Glutamatergic neuron (in vitro differentiated cells): Measurements from ENCODE around the gene VIP. TPM values are rescaled to one million over a fixed set of nuclear protein-coding genes. Genes with fewer than 3 reads are reported as not detected.

Experiments
- DNase-seq: peaks from one replicate; pipeline ENCODE4 v3.0.0; 2022
- H3K27ac Mint-ChIP-seq: one replicate; pipeline ENCODE4 v1.8.0; 2020; ENCODE audit warnings: mild to moderate bottlenecking, mixed read lengths, inconsistent platforms; ENCODE audit not compliant: unreplicated experiment
- H3K27me3 Mint-ChIP-seq: one replicate; pipeline ENCODE4 v1.8.0; 2020; ENCODE audit warnings: mild to moderate bottlenecking, moderate library complexity, mixed read lengths, inconsistent platforms; ENCODE audit not compliant: unreplicated experiment
- H3K36me3 Mint-ChIP-seq: one replicate; pipeline ENCODE4 v1.8.0; 2020; ENCODE audit warnings: mild to moderate bottlenecking, mixed read lengths, inconsistent platforms; ENCODE audit not compliant: unreplicated experiment
- H3K4me1 Mint-ChIP-seq: one replicate; pipeline ENCODE4 v1.8.0; 2020; ENCODE audit warnings: mild to moderate bottlenecking, low read depth, mixed read lengths, inconsistent platforms; ENCODE audit not compliant: unreplicated experiment
- H3K4me3 Mint-ChIP-seq: one replicate; pipeline ENCODE4 v1.8.0; 2020; ENCODE audit warnings: mild to moderate bottlenecking, mixed read lengths, inconsistent platforms; ENCODE audit not compliant: unreplicated experiment
- H3K9me3 Mint-ChIP-seq: one replicate; pipeline ENCODE4 v1.8.0; 2020; ENCODE audit warnings: mild to moderate bottlenecking, moderate library complexity, mixed read lengths, inconsistent platforms; ENCODE audit not compliant: unreplicated experiment
- total RNA-seq: library from RNA; stranded (reverse); fragmentation: NEBNext Ultra II Directional; extraction: Animal tissue kit (Norgen Biotek cat#: 25700); gene quantifications from one replicate; pipeline ENCODE4 v1.2.1, GENCODE V29; 2021; ENCODE audit not compliant: unreplicated experiment
- TF ChIP-seq, protein P1 (sequence below): fragments of 200-600 bp; sonication (generic); IDR thresholded peaks from one replicate; pipeline ENCODE4 v1.5.0; 2021; ENCODE audit not compliant: partially characterized antibody, unreplicated experiment

The VIP gene
- total RNA-seq, 1 donor from 2014 or later = not detected

DNA sequence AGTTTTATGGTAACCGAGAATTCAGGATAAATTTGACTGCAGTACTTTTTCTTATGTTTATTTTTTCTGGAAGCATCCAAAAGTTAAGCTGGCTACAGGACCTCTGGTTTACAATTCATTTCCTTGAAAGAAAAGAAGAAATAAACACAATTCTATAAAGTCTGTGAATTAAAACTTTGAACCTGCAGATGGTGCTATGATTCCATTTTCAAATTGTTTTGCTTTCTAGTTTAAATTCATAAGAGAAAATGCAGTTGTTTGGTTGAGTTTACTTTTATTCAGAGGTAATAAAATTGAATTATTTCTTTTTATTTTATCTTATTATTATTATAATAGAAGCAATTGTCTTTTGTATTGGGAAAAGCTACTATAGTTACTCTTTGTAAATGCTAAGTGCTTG lies 1.8 kb upstream of the VIP start:
- DNase-seq = no peak
- TF ChIP-seq, protein P1, sequence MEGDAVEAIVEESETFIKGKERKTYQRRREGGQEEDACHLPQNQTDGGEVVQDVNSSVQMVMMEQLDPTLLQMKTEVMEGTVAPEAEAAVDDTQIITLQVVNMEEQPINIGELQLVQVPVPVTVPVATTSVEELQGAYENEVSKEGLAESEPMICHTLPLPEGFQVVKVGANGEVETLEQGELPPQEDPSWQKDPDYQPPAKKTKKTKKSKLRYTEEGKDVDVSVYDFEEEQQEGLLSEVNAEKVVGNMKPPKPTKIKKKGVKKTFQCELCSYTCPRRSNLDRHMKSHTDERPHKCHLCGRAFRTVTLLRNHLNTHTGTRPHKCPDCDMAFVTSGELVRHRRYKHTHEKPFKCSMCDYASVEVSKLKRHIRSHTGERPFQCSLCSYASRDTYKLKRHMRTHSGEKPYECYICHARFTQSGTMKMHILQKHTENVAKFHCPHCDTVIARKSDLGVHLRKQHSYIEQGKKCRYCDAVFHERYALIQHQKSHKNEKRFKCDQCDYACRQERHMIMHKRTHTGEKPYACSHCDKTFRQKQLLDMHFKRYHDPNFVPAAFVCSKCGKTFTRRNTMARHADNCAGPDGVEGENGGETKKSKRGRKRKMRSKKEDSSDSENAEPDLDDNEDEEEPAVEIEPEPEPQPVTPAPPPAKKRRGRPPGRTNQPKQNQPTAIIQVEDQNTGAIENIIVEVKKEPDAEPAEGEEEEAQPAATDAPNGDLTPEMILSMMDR = peak; percentile 30
- no peak overlapping the region for H3K27ac Mint-ChIP-seq
- H3K4me1 Mint-ChIP-seq = no peaks in the 10 kb centered on the region
- no peaks in the 10 kb centered on the region for H3K36me3 Mint-ChIP-seq
- H3K4me3 Mint-ChIP-seq = no peak overlapping the region
- no peaks in the 10 kb centered on the region for H3K9me3 Mint-ChIP-seq
- peaks cover 1% of the 10 kb centered on the region for H3K27me3 Mint-ChIP-seq

DNA sequence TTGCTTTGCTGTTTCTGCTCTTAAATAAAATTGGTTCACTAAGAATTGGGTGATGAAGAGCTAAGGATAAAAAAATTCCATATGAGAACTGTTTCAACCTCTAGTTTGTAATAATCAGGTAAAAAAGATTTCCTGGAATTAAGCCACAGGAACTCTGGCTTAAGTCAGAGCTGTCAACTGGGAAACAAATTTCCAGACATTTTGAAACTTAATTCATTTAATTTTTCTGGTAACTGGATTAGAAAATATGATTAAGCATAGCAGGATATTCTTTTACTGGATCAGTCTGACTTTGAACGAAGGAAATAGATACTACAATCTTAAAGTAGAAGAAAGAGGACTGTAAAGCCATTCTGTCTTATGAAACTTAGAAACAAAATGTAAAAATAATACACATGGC lies 1.3 kb upstream of the VIP start:
- H3K4me1 Mint-ChIP-seq = no peaks in the 10 kb centered on the region
- H3K36me3 Mint-ChIP-seq = no peaks in the 10 kb centered on the region
- no peaks in the 10 kb centered on the region for H3K27me3 Mint-ChIP-seq
- H3K4me3 Mint-ChIP-seq = no peak overlapping the region
- TF ChIP-seq, protein P1 = no peak
- DNase-seq = no peak
- no peak overlapping the region for H3K27ac Mint-ChIP-seq
- no peaks in the 10 kb centered on the region for H3K9me3 Mint-ChIP-seq

DNA sequence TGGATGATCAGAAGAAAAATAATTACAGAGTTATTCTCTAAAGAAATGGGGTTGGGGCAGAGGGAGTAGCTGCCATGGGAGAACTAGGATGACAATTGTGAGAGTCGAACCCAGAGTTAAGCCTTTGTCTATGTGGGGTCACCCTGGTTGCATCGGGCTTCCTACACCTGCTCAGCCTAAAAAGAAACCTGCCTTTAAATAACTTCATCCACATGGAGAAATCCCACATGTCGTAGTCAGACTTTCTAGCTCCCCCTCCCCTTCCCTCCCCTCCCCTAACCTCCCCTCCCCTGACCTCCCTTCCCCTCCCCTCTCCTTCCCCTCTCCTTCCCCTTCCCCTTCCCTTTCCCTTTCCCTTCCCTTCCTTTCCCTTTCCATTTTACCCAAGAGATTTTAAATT lies 14.7 kb downstream of the VIP start:
- H3K27me3 Mint-ChIP-seq = no peaks in the 10 kb centered on the region
- no peak for DNase-seq

DNA sequence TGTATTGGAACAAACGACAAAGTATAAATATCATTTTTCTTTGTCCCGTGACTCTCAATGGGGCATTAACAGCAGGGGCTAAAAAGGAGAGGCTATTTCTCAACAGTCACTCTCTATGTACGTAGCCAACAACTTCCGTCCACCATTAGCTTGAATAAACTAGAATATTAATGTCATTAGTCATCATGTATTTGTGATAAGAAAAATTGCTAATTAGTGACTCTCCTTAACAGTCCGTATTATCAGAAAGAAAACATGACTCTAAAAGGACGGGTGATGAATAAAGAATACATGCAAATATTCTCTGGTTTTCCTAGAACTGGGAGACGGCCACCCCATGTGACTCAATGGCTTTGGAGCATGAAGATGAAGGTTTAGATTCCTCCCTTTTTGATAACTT lies 18.6 kb downstream of the VIP start:
- TF ChIP-seq, protein P1 = no peak
- Mint-ChIP-seq H3K4me1 (no peaks in the 10 kb centered on the region), H3K27ac (no peak overlapping the region), H3K27me3 (no peaks in the 10 kb centered on the region), H3K9me3 (no peaks in the 10 kb centered on the region), H3K36me3 (no peaks in the 10 kb centered on the region), H3K4me3 (no peak overlapping the region)
- no peak for DNase-seq

More for the DNA sequence above, 14.7 kb downstream of the VIP start:
- TF ChIP-seq, protein P1 = no peak
- Mint-ChIP-seq H3K4me3 (no peak overlapping the region), H3K36me3 (no peaks in the 10 kb centered on the region), H3K4me1 (no peaks in the 10 kb centered on the region), H3K9me3 (no peaks in the 10 kb centered on the region), H3K27ac (no peak overlapping the region)

DNA sequence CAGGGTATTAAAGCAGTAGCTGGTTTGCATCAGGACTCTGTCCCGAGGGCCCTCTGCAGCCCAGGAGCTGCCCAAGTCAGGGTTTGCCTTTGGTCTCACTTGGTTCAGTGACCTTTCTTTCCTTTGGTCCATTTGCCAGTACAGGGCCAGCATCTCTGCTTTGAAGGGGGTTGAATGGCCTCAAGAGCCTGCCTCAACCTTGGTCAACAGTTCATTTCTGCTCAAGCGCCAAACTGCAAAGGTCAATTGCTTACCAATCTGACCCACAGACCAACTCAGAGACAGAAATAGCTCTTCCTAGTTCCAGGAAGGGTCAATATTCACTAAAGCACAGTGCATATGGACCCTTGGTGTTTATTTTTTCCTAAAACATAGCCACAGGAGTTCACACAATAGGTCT lies 19.4 kb downstream of the VIP start:
- Mint-ChIP-seq H3K36me3 (no peaks in the 10 kb centered on the region), H3K4me3 (no peak overlapping the region)
- no peak for DNase-seq

More for the DNA sequence above, 19.4 kb downstream of the VIP start:
- H3K4me1 Mint-ChIP-seq = peaks cover under 1% of the 10 kb centered on the region
- TF ChIP-seq, protein P1 = no peak
- H3K27ac Mint-ChIP-seq = no peak overlapping the region
- H3K9me3 Mint-ChIP-seq = no peaks in the 10 kb centered on the region
- H3K27me3 Mint-ChIP-seq = no peaks in the 10 kb centered on the region
